ENCODE data around the gene STRIP1.

The STRIP1 gene

GRCh38 chr1:110034451-110035235 is at the start of gene STRIP1:
TSS of gene STRIP1 (plus strand) at chr1:110034624. CDS start at chr1:110034638, 14 bp downstream.
- peak; percentile 67 to 93 for DNase-seq

GRCh38 chr1:109985247-109986053 is 49.0 kb upstream of the STRIP1 start:
- no peak for DNase-seq

GRCh38 chr1:109986054-109986444 is 48.4 kb upstream of the STRIP1 start:
- no peak for DNase-seq

- no peak for DNase-seq
Measured at GRCh38 chr1:109988349-109988914, 46.0 kb upstream of the STRIP1 start.

- no peak for DNase-seq
Measured at GRCh38 chr1:109989506-109990301, 44.7 kb upstream of the STRIP1 start.

GRCh38 chr1:109990302-109990653 is 44.1 kb upstream of the STRIP1 start:
- no peak for DNase-seq

GRCh38 chr1:109991400-109991925 is 43.0 kb upstream of the STRIP1 start:
- no peak for DNase-seq

- DNase-seq, result no peak
Measured at GRCh38 chr1:109993885-109994284, 40.5 kb upstream of the STRIP1 start.

- no peak for DNase-seq
Measured at GRCh38 chr1:109994654-109995053, 39.8 kb upstream of the STRIP1 start.

- no peak for DNase-seq
Measured at GRCh38 chr1:109995536-109995935, 38.9 kb upstream of the STRIP1 start.

- no peak for DNase-seq
Measured at GRCh38 chr1:109996476-109996875, 37.9 kb upstream of the STRIP1 start.

- no peak for DNase-seq
Measured at GRCh38 chr1:109997204-109997866, 37.1 kb upstream of the STRIP1 start.

GRCh38 chr1:109997867-109998229 is 36.6 kb upstream of the STRIP1 start:
- no peak for DNase-seq

- DNase-seq, result no peak
Measured at GRCh38 chr1:110002695-110003094, 31.7 kb upstream of the STRIP1 start.

- peak; percentile 52 to 84 for DNase-seq
Measured at GRCh38 chr1:110003747-110004428, 30.5 kb upstream of the STRIP1 start.

GRCh38 chr1:110004583-110004982 is 29.8 kb upstream of the STRIP1 start:
- no peak for DNase-seq

GRCh38 chr1:110005971-110006370 is 28.5 kb upstream of the STRIP1 start:
- DNase-seq, result no peak

GRCh38 chr1:110006516-110006915 is 27.9 kb upstream of the STRIP1 start:
- DNase-seq, result no peak

- no peak for DNase-seq
Measured at GRCh38 chr1:110007046-110007830, 27.2 kb upstream of the STRIP1 start.

- DNase-seq, result no peak
Measured at GRCh38 chr1:110008971-110009565, 25.4 kb upstream of the STRIP1 start.

Data from SW 1271 (cell line).